GM21360 (cell line): Measurements from ENCODE around the gene LRCH4.
"Not testable (repeated sequence)": the region's sequence is repeated elsewhere in the genome, so short reads cannot be mapped to it uniquely, and the experiment has no call there.

Experiments
- ATAC-seq: cut with Tn5 transposase; IDR thresholded peaks from one replicate; pipeline ENCODE4 v1.9.1; 2021; ENCODE audit warnings: mild to moderate bottlenecking, moderate library complexity; ENCODE audit not compliant: unreplicated experiment

The LRCH4 gene

DNA sequence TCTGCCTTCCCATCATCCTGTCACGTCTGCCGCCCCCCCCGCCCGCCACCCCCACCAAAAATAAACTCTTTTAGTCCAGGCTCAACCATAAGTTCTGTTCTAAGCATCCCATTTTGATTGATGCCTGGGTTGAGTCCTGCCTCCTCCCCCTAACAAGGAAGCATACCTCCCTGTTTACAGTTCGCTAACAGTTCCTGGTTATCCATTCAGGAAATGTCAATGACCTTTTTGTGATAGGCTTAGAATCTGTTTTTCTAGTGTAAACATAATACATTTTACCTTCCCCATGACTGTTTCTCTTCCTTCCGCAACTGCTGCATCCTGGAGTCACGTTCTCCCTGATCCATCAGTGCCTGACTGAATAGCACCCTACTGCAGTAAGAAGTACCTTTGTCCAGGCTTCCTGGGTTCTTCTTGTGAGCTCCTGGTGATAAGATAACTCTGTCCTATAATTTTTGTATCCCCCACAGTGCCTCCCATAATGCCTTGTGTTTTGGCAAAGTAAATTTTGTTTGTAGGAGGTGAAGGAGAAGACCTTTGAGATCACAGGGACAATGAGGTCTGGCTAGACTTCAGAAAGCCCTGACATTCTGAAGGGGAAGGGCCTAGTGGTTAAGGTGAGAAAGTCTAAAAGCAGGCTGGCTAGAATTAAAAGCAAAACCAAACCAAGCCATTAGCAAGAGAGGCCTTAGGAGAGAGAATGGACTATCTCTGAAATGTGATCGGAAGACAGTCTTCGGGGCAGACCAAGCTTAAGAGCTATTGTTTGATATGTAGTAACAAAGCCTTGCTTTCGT is 39.6 kb downstream of the LRCH4 start:
- no peak for ATAC-seq

DNA sequence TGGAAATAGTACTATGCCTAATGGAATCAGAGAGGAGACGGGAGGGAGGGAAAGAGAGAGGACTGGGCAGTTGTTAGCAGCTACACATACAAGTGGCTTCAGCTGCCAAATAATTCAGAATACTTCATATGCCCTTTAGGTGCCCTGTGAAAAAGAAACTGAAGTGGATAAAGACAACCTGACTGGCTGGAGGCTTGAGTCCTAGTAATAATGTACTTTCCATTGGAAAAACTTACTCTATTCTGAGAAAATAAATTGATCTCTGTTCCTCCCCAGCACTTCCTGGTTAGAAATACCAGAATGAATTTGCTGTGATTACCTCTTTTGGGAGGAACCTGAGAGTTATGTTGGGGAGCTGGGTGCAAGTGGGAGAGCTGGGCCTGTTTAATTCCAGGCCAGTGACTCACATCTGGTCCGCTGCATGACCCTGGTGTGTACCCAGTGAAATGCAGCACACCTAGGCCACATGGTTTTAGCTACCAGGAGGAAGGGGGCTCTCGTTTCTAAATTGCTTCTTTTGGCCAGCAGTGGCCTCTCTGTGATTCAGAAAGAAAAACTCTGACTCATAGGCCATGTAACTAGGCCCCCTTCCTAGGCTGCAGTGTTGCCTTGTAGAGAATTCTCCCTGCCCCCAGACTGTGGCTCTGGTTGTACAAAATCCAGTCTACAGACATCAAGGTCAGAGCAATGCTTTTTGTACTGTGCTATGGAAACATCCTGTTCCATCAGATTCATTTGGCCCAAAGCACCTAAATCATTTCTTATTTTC is 40.4 kb downstream of the LRCH4 start:
- no peak for ATAC-seq

DNA sequence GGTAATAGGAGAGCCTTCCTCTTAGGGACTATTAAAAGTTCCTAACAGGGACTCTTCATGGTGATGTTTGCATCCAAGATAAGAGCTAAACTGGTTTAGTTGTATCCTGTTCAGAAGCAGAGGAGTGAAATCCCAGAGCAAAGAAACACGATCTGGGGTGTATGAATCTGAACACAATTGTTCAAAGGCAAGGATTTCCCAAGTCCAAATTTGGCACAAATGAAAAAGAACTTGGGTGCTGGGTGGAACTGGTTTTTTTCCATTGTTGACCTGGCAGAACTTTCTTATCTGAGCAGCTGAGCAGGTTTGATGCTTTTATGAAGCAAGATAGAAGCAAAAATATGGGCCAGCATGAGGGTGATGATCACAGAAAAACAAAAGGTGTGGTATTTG is 41.0 kb downstream of the LRCH4 start:
- no peak for ATAC-seq

DNA sequence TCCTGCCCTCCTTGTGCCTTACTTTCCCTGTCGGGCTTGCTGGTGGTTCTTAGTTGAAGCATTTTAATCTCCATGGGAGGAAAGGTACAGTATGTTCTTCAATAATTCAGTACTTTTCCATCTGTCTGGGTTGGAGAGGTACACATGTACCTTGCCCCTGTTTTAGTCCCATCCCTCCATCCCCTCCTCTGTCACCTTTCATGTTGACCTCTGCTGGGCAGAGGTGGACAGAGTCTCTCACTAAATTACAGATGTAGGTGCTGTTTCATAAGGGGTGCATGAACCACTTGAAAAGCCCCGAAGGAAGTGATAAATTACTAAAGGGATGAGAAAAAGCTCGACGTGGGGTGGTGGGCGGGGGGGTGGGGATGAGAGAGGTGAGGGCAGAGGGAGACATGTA is 41.5 kb downstream of the LRCH4 start:
- no peak for ATAC-seq

DNA sequence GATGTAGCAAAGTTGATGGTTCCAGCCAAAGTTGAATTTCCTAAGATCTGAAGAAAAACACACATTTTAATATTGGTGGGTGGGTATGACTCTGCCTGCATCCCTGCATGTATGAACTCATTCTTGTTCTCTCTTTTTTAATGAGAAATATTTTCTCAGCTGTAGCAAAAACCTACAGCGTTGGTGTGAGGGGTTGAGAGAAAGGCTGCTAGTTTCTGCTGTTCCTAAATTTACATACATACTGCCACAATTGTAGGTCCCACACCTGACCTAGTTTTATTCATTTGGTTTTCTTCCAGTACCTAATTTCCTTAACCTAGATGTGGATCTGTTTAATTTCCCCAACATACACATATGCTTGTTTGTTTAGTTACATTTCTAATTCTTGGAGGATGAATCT is 42.3 kb downstream of the LRCH4 start:
- no peak for ATAC-seq

DNA sequence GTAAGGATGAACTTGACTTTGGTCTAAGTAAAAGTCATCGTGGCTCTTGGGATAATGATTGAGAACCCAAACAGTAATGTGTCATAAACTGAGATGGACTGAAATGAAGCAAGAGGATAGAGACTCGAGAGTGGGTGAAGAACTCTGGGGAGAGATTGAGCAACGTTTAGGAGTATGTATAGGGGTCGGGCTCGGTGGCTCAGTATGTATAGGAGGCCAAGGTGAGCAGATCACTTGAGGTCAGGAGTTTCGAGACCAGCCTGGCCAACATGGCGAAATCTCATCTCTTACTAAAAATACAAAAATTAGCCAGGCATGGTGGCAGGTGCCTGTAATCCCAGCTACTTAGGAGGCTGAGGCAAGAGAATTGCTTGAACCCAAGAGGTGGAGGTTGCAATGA is 44.6 kb downstream of the LRCH4 start:
- not testable (repeated sequence) for ATAC-seq

DNA sequence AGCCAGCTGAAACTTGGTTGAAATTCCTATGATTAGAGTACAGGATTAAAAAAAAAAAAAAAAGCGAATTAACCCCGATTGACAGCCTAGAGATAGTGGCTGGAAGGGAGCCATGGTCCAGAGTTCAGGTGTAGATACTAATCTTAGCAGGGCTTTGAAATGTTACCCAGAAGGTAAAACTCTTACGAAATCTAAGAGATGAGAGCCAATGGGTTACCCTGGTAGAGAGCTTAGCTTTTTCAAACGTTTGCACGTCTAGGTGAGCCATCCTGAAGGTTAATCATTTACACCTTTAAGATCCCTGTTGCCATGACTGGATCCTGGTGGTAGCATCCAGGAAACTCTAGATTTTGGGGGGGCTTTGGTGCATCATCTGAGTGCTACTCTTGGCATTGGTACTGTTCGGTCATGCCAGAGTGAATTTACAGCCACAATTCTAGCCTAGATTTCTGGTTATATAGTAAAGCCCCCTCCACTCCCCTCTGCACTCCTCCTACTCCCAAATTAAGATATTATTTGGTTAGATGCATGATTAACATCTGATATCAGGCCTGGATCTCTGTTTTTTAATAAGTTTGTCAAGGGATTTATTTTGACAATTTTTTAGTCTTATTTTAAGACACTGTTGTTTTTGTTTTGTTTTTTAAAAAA is 45.7 kb downstream of the LRCH4 start:
- ATAC-seq, result no peak

DNA sequence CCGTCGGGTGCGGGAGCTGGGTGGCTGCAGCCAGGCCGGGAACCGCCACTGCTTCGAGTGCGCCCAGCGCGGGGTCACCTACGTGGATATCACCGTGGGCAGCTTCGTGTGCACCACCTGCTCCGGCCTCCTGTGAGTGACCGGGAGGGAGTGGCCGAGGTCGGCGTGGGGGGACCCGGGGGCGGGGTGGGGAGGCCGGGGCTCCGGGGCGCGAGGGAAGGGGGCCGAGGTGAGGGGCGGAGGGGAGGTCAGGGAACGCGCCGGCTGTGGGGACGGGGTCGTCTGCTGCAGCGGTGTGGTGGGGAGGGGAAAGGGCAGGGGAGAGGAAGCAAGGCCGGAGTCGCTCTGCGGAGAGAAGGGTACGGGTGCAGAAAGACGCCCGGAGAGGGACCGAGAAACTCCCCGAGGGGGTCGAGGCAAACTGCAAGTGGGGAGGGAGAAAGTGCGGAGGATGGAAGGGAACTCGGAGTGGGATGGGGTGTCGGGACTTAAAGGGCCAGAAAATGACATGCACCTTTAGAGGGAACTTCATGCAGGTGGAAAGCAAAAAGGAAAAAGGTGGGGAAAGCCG is 46.4 kb downstream of the LRCH4 start:
- no peak for ATAC-seq

DNA sequence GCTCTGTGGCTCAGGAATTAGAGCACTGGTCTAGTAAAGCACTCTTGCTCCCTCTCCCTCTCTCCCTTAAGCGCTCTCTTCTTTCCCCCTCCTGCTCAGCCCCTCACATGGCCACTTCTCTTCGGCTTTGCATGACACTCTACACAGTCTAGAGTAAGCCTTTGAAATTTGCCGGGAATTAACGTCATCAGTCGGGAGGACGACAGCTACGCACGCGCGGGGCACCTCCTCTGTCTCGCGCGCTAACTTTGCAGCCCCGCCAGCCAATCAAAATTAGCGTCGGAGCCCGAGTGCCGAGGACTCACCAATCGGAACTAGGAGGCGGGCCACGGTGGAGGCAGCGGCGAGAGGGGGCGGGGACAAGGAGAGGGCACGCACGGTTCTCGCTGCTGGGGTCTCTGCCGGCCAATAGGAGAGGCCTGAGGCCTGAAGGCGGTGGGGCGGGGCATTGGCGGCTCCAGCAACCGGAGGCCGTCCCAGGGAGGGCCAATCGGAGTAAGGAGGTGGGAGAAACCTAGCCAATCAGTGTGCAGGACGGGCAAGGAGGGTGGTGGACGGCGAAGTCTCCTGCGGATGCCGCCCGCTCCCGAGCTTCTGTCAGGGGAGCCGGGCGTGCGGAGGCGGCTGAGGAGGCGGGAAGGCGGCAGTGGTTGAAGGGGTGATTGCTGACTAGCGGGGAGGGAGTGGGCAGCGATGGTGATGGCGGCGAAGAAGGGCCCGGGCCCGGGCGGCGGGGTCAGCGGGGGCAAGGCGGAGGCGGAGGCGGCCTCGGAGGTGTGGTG is 47.1 kb downstream of the LRCH4 start, which contains the start of gene AGFG2:
Gene AGFG2, plus strand, starts transcription at position 550 of the 782 bp plus-strand sequence. Its CDS starts 144 bp downstream, at position 694.
- ATAC-seq, result peak; percentile 86

DNA sequence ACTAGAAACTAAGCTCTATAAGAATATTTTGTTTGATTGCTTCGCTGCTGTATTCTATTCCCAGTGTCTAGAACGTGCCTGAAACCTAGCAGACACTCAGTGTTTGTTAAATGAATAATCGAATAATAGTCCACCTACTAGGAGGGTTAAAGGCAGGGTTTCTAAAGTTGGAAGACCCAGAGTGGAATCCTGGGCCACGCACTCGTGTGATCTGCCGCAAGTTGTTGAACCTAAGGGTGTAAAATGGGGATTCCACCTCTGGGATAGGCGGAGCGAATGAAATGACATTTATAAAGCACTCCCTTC is 47.6 kb downstream of the LRCH4 start:
- no peak for ATAC-seq

DNA sequence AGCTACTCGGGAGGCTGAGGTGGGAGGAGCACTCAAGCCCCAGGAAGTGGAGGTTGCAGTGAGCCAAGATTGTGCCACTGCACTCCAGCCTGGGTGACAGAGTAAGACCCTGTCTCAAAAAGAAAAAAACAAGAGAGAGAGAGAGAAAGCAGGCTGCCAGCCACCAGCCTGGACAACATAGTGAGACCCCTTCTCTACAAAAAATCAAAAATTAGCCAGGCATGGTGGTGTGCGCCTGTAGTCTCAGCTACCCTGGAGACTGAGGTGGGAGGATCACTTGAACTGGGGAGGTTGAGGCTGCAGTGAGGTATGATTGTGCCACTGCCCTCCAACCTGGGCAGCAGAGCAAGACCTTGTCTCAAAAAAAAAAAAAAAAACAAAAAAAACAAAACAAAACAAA is 49.2 kb downstream of the LRCH4 start:
- ATAC-seq, result not testable (repeated sequence)

DNA sequence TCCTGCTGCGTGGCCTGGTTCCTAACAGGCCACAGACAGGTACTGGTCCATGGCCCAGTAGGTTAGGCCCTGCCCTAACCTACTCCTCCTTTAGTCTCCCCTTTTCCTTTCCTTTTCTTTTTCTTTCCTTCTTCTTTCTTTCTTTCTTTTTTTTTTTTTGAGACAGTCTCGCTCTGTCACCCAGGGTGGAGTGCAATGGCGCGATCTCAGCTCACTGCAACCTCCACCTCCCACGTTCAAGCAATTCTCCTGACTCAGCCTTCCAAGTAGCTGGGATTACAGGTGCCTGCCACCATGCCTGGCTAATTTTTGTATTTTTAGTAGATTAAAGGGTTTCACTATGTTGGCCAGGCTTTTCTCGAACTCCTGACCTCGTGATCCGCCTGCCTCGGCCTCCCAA is 49.9 kb downstream of the LRCH4 start:
- ATAC-seq, result not testable (repeated sequence)

DNA sequence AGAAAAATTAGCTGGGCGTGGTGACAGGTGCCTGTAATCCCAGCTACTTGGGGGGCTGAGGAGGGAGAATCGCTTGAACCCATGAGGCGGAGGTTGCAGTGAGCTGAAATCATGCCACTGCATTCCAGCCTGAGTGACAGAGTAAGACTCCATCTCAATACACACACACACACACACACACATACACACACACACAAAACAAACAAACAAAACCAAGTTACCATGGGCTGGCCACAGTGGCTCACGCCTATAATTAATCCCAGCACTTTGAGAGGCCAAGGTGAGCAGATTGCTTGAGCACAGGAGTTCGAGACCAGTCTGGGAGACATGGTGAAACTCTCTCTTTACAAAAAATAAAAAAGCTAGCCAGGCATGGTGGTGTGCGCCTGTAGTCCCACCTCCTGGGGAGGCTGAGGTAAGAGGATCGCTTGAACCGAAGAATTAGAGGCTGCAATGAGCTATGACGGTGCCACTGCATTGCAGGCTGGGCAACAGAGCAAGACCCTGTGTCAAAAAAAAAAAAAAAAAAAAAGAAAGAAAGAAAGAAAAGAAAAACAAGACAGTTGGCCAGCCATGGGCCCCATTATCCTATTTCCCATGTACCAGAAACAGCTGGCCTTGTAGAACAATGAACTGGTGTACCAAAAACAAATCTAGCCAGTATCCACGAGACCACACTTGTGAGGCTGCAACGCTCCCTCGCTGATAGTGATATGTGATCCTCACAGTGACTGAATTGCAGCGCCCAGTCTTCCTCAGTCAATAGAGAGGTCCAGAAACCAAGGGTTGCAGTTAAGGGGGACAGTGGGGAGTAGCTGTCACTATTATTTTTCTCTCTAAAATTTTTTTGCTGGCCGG is 53.5 kb downstream of the LRCH4 start:
- no peak for ATAC-seq

DNA sequence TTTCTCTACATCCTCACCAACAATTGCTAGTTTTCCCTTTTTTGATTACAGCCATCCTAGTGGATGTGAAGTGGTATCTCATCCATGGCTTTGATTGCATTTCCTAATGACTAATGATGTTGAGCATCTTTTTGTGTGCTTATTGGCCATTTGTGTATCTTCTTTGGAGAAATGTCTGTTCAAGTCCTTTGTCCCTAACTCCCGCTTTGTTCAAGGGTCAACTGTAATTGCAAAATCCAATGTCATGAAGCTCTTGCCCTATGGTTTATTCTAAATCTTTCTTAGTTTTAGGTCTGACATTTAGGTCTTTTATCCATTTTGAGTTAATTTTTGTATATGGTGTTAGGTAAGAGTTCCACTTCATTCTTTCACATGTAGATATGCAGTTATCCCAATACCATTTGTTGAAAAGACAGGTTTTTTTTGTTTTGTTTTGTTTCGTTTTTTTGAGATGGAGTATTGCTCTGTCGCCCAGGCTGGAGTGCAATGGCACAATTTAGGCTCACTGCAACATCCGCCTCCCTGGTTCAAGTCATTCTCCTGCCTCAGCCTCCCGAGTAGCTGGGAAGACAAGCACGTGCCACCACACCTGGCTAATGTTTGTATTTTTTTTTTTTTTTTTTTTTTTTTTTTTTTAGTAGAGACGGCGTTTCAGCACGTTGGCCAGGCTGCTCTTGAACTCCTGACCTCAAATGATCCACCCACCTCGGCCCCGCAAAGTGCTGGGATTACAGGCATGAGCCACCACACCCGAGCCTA is 57.6 kb downstream of the LRCH4 start:
- not testable (repeated sequence) for ATAC-seq
